HG02973 (cell line): Measurements from ENCODE around the gene MT1G.
"Not testable (repeated sequence)": the region's sequence is repeated elsewhere in the genome, so short reads cannot be mapped to it uniquely, and the experiment has no call there.

Experiments used
- ATAC-seq: cut with Tn5 transposase; IDR thresholded peaks from one replicate; pipeline ENCODE4 v1.9.1; 2021; ENCODE audit warnings: moderate library complexity; ENCODE audit not compliant: unreplicated experiment

Gene MT1G

GRCh38 chr16:56667581-56668571 lies at the start of gene MT1G:
TSS of gene MT1G (minus strand) at chr16:56668065. CDS start at chr16:56667993, 72 bp downstream.
- ATAC-seq = no peak

- ATAC-seq = not testable (repeated sequence)
These were observed 49.7 kb upstream of the MT1G start for GRCh38 chr16:56717532-56717931.

DNA sequence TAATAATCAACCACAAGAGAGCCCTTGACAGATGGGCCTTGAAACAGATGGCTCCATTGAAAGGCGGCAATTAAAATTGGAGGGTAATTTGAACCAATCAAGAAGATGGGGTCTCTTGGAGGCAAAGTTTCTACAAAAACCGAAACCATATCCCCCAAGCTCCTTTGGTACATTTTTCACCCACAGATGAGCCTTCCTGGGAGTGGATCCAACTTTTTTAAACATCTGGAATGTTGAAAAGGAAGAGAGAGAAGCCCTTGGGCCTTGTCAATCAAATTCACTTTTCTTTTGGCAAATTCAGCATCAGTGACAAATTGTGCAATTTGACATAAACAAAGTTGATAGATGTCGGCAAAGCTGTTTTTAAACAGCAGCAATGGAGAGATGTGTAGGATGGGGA lies 48.9 kb upstream of the MT1G start:
- ATAC-seq = no peak

DNA sequence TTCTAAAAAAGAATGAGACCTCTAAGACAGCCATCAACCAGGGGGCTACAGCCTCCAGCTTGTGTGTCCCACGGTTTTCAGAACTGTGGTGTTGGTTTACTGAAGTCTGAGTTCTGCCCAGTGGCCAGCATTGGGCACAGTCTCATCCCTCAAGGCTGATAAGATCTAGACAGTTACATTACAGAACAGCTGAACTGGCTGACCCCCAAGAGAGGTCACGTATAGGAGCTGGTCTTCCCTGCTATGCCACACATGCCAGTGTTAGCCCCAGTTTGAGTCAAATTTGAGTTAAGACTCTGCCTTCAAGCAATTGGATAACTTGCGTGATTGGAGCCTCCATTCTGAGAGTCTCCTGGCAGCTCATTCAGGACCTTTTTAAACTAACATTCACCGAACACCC lies 47.3 kb upstream of the MT1G start:
- ATAC-seq = no peak

DNA sequence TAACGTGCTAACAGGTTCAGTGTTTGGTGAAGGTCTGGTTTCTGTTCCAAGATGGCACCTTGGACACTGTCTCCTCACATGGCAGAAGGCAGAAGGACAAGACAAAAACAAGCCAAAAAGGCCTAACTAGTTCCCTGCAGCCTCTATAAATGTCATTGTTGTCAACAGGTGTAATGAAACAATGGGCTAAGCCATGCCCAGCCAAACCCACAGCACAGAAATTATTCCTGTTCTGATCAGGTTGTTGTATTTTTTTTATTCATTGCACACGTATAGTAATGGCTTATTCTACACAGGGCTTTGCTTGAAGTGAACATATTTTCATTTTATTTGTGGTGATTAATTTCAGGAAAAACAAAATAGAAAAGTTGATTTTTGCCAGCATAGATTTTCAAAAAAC lies 45.9 kb upstream of the MT1G start:
- no peak for ATAC-seq

DNA sequence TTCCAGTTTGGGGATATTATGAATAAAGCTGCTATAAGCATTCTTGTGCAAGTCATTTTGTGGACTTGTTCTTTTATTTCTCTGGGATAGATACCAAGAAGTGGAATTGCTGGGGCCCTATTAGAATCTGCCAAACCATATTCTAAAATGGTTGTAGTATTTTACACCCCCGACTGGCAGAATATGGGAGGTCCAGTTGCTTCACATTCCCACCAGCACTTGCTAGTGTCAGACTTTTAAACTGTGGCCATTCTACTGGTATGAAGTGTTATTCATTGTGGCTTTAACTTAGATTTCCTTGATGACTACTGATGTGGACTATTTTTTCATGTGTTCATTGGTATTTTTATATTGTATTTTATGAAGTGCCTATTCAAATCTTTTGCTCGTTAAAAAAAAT lies 44.0 kb upstream of the MT1G start:
- ATAC-seq = no peak

DNA sequence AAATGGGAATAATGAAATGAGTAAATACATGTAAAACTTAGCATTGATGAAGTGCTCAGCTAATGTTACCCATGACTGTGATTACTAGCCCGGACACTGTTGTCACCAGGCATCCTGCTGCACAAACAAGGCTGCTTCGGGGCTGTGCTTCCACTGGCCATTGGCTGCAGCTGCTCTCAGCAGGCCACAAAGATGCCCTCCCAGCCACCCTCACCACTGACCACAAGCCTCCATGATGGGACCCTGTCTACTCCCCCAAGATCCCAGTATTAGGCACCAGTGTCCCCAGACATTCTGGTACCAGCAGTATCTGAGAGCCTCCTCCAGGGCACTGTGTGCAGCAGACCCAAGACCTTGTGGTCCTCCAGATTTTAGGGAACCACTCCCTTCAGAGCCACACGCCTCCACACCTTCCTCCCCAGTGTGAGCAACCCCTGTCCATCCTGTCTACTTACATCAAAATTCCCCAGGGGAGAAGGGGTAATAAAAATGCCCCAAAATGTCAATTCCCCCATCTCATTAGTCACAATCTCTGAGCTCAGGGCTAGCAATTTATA lies 42.4 kb upstream of the MT1G start:
- no peak for ATAC-seq

DNA sequence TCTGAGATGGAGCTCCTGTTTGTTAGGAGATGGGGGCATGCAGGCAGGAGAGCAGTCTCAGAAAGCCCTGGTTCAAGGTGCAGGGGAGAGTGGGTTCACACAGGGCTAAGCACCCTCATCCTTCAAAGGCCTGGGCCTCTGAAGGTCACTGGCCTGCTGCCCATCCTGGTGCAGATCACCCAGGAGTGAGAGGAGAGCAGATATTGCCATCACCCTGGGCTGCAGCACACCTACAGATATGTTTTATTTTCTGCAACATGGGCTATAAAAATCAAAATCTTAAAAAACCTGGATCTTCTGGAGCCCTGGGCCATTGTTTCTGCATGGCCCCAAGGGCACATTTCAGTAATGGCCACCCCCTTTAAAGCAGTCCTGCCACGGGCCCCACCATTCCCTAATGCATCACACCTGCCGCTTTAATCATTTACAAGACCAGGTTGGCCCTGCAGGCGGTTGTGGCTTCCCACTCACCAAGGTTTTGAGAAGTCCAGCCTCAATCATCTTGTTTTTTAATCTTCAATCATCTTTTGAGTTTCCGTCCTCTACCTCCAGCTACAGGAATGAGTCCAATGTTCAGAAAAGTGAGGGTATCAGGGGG lies 41.7 kb upstream of the MT1G start:
- ATAC-seq = no peak

GRCh38 chr16:56708525-56709442 lies 40.9 kb upstream of the MT1G start:
- ATAC-seq = no peak

DNA sequence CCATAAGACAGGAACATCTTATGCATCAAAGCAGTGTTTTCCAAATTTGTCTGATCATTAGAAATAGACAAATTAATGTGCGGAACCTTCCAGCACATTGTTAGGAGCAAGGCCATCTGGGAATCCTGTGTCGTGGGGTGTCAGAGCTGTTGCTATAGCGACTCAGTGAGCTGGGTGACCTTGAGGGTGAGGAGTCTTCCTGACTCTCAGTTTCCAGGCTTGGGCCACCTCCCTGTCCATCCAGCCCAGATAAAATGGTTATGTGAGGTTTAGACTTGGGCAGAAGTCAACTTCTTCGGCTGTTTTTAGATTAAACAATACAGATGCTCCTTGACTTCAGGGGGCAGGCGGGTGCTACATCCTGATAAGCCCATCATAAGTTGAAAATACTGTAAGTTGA lies 35.0 kb upstream of the MT1G start:
- ATAC-seq = no peak

DNA sequence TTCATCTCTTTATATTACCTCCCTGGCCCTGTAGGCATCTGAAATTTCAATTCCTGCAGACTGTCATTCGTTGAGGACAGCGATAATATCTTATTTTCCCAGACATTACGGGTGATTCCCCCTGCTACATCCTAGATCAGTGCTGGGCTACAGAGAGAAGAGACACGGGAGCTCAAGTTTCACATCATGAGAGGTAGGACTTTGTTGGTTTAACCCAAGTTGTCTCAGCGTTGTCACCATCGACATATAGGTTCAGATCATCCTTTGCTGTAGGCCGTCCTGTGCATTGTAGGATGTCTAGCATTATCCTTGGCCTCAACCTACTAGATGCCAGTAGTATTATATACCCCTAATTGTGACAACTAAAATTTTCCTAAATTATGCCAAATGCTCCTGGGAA lies 33.7 kb upstream of the MT1G start:
- ATAC-seq = no peak

DNA sequence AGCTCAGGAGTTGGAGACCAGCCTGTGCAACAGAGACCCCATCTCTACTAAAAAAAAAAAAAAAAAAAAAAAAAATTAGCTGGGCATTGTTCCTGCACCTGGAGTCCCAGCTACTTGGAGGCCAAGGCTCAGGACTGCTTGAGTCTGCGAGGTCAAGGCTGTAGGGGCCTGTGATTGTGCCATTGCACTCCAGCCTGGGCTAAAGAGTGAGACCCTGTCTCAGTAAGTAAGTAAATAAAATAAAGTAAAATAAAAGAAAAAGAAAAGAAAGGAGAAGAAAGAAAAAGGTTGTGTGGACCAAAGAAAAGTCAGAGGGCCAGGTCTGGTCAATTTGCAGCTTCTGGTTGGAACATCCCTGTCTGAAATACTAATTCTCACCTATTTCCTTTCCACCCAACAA lies 32.8 kb upstream of the MT1G start:
- ATAC-seq = no peak

DNA sequence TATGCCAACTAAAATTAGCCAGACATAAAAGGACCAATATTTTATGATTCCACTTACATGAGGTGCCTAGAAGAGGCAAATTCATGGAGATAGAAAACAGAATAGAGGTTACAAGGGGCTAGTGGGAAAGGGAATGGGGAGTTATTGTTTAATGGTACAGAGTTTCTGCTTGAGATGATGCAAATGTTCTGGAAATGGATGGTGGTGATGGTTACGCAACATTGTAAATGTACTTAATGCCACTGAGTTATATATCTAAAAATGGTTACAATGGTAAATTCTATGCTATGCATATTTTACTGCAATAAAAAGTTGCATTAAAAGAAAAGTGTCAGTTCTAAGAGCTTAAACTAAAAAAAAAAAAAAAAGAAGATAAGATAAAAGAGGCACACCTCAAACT lies 32.3 kb upstream of the MT1G start:
- ATAC-seq = no peak

GRCh38 chr16:56697456-56698155 lies 29.7 kb upstream of the MT1G start:
- ATAC-seq = no peak

DNA sequence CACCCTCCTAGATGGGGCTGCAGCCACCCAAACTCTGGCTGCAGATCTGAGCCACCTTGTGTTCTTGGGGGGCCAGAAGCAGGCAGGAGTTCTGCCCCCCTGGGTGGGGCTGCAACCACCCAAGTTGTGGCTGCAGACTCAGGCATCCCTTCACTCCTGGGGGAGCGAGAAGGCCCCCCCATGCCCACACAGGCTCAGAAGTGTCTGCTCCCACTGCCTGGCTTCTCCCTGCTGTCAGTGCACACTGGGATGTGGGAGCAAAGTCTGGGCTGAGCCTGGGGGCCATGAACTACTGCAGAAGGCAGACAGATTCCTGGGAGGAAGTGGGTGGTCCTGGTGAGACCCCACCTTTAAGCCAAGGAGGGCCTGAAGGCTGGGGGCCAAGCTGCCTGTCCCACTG lies 27.4 kb upstream of the MT1G start:
- ATAC-seq = no peak

GRCh38 chr16:56691885-56692284 lies 24.0 kb upstream of the MT1G start:
- ATAC-seq = no peak

DNA sequence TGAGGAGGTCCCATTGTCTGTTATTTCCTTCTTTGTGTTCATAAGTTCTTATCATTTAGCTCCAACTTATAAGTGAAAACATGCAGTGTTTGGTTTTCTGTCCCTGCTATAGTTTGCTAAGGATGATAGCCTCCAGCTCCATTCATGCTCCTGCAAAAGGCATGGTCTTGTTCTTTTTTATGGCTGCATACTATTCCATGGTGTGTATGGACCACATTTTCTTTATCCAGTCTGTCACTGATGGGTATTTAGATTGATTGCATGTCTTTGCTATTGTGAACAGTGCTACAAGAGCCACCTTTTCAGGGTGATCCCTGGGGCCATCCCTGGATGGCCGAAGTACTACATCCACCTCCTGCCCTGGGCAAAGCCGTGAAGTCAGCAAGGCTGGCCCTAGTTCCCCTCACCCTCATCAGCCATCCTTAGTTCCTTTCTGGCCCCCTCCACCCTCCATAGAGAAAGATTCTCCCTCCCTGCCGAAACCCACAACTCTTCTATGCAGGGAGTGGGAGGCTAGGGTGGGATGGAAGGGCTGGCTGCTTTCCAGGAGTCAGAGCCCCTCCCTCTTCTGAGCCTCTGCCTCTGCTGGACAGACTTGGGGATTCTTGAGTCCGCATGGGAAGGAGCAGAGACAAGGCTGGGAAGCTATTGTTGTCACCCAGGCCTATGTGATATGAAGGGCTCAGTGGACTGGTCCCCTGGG lies 22.7 kb upstream of the MT1G start:
- no peak for ATAC-seq

DNA sequence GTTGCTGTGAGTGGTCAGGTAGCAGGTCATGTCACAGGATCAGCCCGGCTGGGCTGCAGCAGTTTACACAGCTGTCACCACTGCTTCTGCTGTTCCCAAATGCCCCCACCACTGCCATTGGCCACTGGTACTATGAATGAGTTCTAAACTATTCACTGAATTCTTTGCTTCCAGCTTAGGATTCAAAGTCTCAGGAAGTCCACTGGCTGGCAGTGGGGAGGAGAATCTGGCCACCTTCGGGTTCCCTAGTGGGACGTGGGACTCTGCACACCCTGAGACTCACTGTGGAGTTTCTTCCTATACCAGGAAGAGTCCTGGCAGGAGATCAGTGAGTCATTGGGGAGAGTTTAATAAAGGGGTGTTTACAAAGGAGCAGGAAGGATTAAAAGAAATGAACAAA lies 21.3 kb upstream of the MT1G start:
- no peak for ATAC-seq

DNA sequence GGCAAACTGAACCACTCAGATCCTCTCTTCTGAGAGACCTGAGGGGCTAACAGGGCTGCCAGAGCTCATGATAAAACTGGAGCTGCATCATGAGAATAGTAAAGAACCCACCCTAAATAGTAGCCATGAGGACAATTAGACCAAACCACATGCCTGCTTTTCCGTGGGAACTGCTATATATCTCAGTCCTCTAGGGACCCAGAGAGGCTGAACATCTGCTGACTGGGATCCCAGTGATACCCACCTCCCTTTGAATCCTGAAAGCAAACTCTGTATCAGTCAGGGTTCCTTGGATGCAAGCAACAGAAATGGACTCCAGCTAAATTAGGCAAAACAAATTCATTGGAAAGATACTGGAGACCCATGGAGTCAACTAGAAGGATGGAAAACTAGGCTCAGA lies 20.9 kb upstream of the MT1G start:
- no peak for ATAC-seq

GRCh38 chr16:56686758-56687157 lies 18.9 kb upstream of the MT1G start:
- no peak for ATAC-seq
